IMR-90 (cell line): Measurements from ENCODE around the gene TMPRSS6.

Experiments
- CEBPB ChIP-seq: IDR thresholded peaks from 2 replicates; pipeline ENCODE4 v1.6.1; 2012; ENCODE audit warnings: low read depth, low read length, improper control_type of control experiment
- CHD1 ChIP-seq: IDR thresholded peaks from 2 replicates; pipeline ENCODE4 v1.6.1; 2012; ENCODE audit warnings: low read depth, low read length, improper control_type of control experiment
- CTCF ChIP-seq: conservative IDR thresholded peaks from 2 replicates; pipeline ENCODE4 v1.5.1; 2012; ENCODE audit warnings: mild to moderate bottlenecking, low read depth, low read length, improper control_type of control experiment
- ELK1 ChIP-seq: fragments of 150-350 bp; IDR thresholded peaks from 2 replicates; pipeline ENCODE4 v1.6.1; 2016; ENCODE audit warnings: low read depth, mild to moderate bottlenecking, low read length, moderate library complexity, borderline replicate concordance
- FOS ChIP-seq: fragments of 150-350 bp; IDR thresholded peaks from 2 replicates; pipeline ENCODE4 v1.6.1; 2016; ENCODE audit warnings: low read depth, low read length
- MAZ ChIP-seq: IDR thresholded peaks from 2 replicates; pipeline ENCODE4 v1.6.1; 2012; ENCODE audit warnings: low read depth, mild to moderate bottlenecking, low read length, improper control_type of control experiment, moderate library complexity, borderline replicate concordance
- MXI1 ChIP-seq: IDR thresholded peaks from 2 replicates; pipeline ENCODE4 v1.6.1; 2012; ENCODE audit warnings: low read depth, mild to moderate bottlenecking, low read length, moderate library complexity, borderline replicate concordance
- NFE2L2 ChIP-seq: fragments of 150-350 bp; IDR thresholded peaks from 2 replicates; pipeline ENCODE4 v1.6.1; 2016; ENCODE audit warnings: low read depth, mild to moderate bottlenecking, low read length
- POLR2A ChIP-seq: IDR thresholded peaks from 2 replicates; pipeline ENCODE4 v1.6.1; 2012; ENCODE audit warnings: mild to moderate bottlenecking, low read depth, low read length
- RAD21 ChIP-seq: IDR thresholded peaks from 2 replicates; pipeline ENCODE4 v1.6.1; 2012; ENCODE audit warnings: low read length, improper control_type of control experiment
- RCOR1 ChIP-seq: IDR thresholded peaks from 2 replicates; pipeline ENCODE4 v1.6.1; 2012; ENCODE audit warnings: mild to moderate bottlenecking, low read length, improper control_type of control experiment; ENCODE audit not compliant: insufficient replicate concordance
- RFX5 ChIP-seq: IDR thresholded peaks from 2 replicates; pipeline ENCODE4 v1.8.0; 2012; ENCODE audit warnings: low read depth, mild to moderate bottlenecking, low read length, moderate library complexity
- SMC3 ChIP-seq: fragments of 150-350 bp; IDR thresholded peaks from 2 replicates; pipeline ENCODE4 v1.6.1; 2016; ENCODE audit warnings: low read depth, mild to moderate bottlenecking, antibody characterized with exemption, low read length, moderate library complexity
- TF ChIP-seq, protein P1 (sequence below): fragments of 150-350 bp; IDR thresholded peaks from 2 replicates; pipeline ENCODE4 v1.6.1; 2017; ENCODE audit warnings: mild to moderate bottlenecking, antibody characterized with exemption, low read length, low read depth

GRCh38 chr22:37128555-37129281, 19.2 kb upstream of the TMPRSS6 start:
- TF ChIP-seq CTCF (no peak), RFX5 (no peak), RCOR1 (no peak), POLR2A (no peak), CEBPB (no peak), MXI1 (no peak), ELK1 (no peak), FOS (no peak), NFE2L2 (no peak), CHD1 (no peak), RAD21 (no peak), MAZ (no peak), SMC3 (no peak)
- TF ChIP-seq, protein P1, sequence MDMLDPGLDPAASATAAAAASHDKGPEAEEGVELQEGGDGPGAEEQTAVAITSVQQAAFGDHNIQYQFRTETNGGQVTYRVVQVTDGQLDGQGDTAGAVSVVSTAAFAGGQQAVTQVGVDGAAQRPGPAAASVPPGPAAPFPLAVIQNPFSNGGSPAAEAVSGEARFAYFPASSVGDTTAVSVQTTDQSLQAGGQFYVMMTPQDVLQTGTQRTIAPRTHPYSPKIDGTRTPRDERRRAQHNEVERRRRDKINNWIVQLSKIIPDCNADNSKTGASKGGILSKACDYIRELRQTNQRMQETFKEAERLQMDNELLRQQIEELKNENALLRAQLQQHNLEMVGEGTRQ = no peak
